HCT116 (cell line): ENCODE results near the gene S100A2. TPM values are rescaled to one million over a fixed set of nuclear protein-coding genes. Genes with fewer than 3 reads are reported as not detected.

Experiments used
- ATAC-seq: fragments of 200-7000 bp; cut with Tn5 transposase; 2 replicates; pipeline ENCODE4 v1.9.1; 2020; ENCODE audit warnings: mild to moderate bottlenecking, moderate library complexity
- BruUV-seq: library from RNA; stranded (reverse); fragments of 400-500 nt; replicated peaks from 2 replicates; lab custom pipeline; 2021; lab: Mats Ljungman, UMichigan
- CTCF ChIA-PET: fragments of 300-600 bp; sonication (Branson Sonifier 250); formaldehyde crosslinking; loops from one replicate; lab custom pipeline; 2021; ENCODE audit warnings: antibody characterized with exemption; lab: Charles Lee
- POLR2A ChIA-PET: fragments of 300-600, 350-600 bp; sonication (Branson Sonifier 250); formaldehyde crosslinking; loops from one replicate; lab custom pipeline; 2021; ENCODE audit warnings: antibody characterized with exemption; lab: Charles Lee
- RAD21 ChIA-PET, 2 experiments: fragments of 300-600 bp; sonication (Branson Sonifier 250); formaldehyde crosslinking; loops; one replicate each; lab custom pipeline; 2023; ENCODE audit warnings: low total read pairs in 2 of 2; ENCODE audit not compliant: uncharacterized antibody in 2 of 2, unreplicated experiment in 2 of 2, low non-redundant PET in 1 of 2; lab: Charles Lee
- DNase-seq: peaks from one replicate; pipeline ENCODE4 v3.0.0-alpha.2; 2010; ENCODE audit warnings: low read depth, low spot score
- H2AFZ ChIP-seq: fragments of 200-600 bp; shearing (Covaris generic), sonication (generic); 2 replicates; pipeline ENCODE4 v1.6.1; 2017; ENCODE audit warnings: low read depth, mixed run types, mixed read lengths, antibody characterized with exemption, low read length; ENCODE audit not compliant: poor library complexity, severe bottlenecking
- H3K27ac ChIP-seq: 2 replicates; pipeline ENCODE4 v1.5.1; 2012; ENCODE audit warnings: low read depth, low read length
- H3K27me3 ChIP-seq: fragments of 200-600 bp; sonication (generic); 2 replicates; pipeline ENCODE4 v1.6.1; 2016; ENCODE audit warnings: mixed run types, low read length, mixed read lengths; ENCODE audit not compliant: insufficient read depth
- H3K36me3 ChIP-seq, 2 experiments: fragments of 200-500 bp in 1 of 2; fragments of 200-600 bp in 1 of 2; sonication (Bioruptor generic) in 1 of 2; sonication (generic) in 1 of 2; 2 replicates each; pipeline versions ENCODE4 v1.5.1 to v1.6.1; 2014 to 2016; ENCODE audit warnings: low read length in 2 of 2, inconsistent platforms in 1 of 2, mixed read lengths in 1 of 2, mixed run types in 1 of 2; ENCODE audit not compliant: insufficient read depth in 2 of 2, control insufficient read depth in 1 of 2
- H3K4me1 ChIP-seq, 2 experiments: fragments of 200-600 bp in 1 of 2; sonication (generic) in 1 of 2; 2 replicates each; pipeline versions ENCODE4 v1.5.1 to v1.6.1; 2012 to 2017; ENCODE audit warnings: low read length in 2 of 2, inconsistent platforms in 1 of 2, mild to moderate bottlenecking in 1 of 2, mixed read lengths in 1 of 2, mixed run types in 1 of 2, moderate library complexity in 1 of 2; ENCODE audit not compliant: insufficient read depth in 2 of 2, control insufficient read depth in 1 of 2
- H3K4me2 ChIP-seq: fragments of 200-600 bp; sonication (generic); 2 replicates; pipeline ENCODE4 v1.6.1; 2017; ENCODE audit warnings: mixed run types, low read length, mixed read lengths
- H3K4me3 ChIP-seq, 2 experiments: fragments of 200-600 bp in 1 of 2; sonication (generic) in 1 of 2; replicated peaks in 1 of 2; 2 replicates each; pipeline ENCODE4 v1.5.1; 2011 to 2016; ENCODE audit warnings: low read length in 2 of 2, control low read depth in 1 of 2, low read depth in 1 of 2, mild to moderate bottlenecking in 1 of 2, mixed read lengths in 1 of 2, mixed run types in 1 of 2
- H3K79me2 ChIP-seq: fragments of 200-600 bp; sonication (generic); 2 replicates; pipeline ENCODE4 v1.6.1; 2017; ENCODE audit warnings: mild to moderate bottlenecking, mixed run types, low read length, moderate library complexity, mixed read lengths; ENCODE audit not compliant: insufficient read depth
- H3K9ac ChIP-seq: fragments of 200-600 bp; sonication (generic); 2 replicates; pipeline ENCODE4 v1.6.1; 2016; ENCODE audit warnings: low read length, mixed read lengths
- H3K9me2 ChIP-seq: fragments of 200-600 bp; sonication (generic), shearing (Covaris generic); 2 replicates; pipeline ENCODE4 v1.6.1; 2017; ENCODE audit warnings: mixed run types, mild to moderate bottlenecking, moderate library complexity; ENCODE audit not compliant: insufficient read depth
- H3K9me3 ChIP-seq, 2 experiments: fragments of 200-500 bp in 1 of 2; fragments of 200-600 bp in 1 of 2; sonication (Bioruptor generic) in 1 of 2; sonication (generic) in 1 of 2; 2 replicates each; pipeline ENCODE4 v1.6.1; 2014 to 2017; ENCODE audit warnings: low read length in 2 of 2, mixed read lengths in 2 of 2, inconsistent platforms in 1 of 2, low read depth in 1 of 2, mild to moderate bottlenecking in 1 of 2, mixed run types in 1 of 2, moderate library complexity in 1 of 2; ENCODE audit not compliant: control insufficient read depth in 1 of 2, insufficient read depth in 1 of 2
- H4K20me1 ChIP-seq: fragments of 200-600 bp; sonication (generic), shearing (Covaris generic); 2 replicates; pipeline ENCODE4 v1.6.1; 2017; ENCODE audit warnings: mixed run types, mild to moderate bottlenecking, moderate library complexity; ENCODE audit not compliant: insufficient read depth
- CBX3 ChIP-seq: IDR thresholded peaks from 2 replicates; pipeline ENCODE4 v1.6.1; 2012; ENCODE audit warnings: low read depth
- CEBPB ChIP-seq: IDR thresholded peaks from 2 replicates; pipeline ENCODE4 v1.6.1; 2012; ENCODE audit warnings: low read depth
- CTCF ChIP-seq, 3 experiments: fragments of 200-600 bp in 1 of 3; sonication (generic) in 1 of 3; IDR thresholded peaks in 2 of 3; conservative IDR thresholded peaks in 1 of 3; 2 replicates each; pipeline ENCODE4 v1.5.1; 2012 to 2017; ENCODE audit warnings: low read depth in 2 of 3, low read length in 2 of 3, antibody characterized with exemption in 1 of 3, borderline replicate concordance in 1 of 3, control low read depth in 1 of 3, mild to moderate bottlenecking in 1 of 3, mixed read lengths in 1 of 3, mixed run types in 1 of 3, moderate library complexity in 1 of 3; ENCODE audit not compliant: insufficient read depth in 1 of 3
- ELF1 ChIP-seq: IDR thresholded peaks from 2 replicates; pipeline ENCODE4 v1.6.1; 2012; ENCODE audit warnings: low read depth, borderline replicate concordance
- EZH2 ChIP-seq: fragments of 200-600 bp; sonication (generic); IDR thresholded peaks from 2 replicates; pipeline ENCODE4 v1.6.1; 2017; ENCODE audit warnings: antibody characterized with exemption, mixed run types
- EZH2phosphoT487 ChIP-seq: fragments of 200-600 bp; IDR thresholded peaks from 2 replicates; pipeline ENCODE4 v1.6.1; 2018; ENCODE audit warnings: antibody characterized with exemption, borderline replicate concordance
- FOSL1 ChIP-seq: IDR thresholded peaks from 2 replicates; pipeline ENCODE4 v1.6.1; 2012; ENCODE audit warnings: low read depth
- POLR2A ChIP-seq: IDR thresholded peaks from 2 replicates; pipeline ENCODE4 v1.7.0; 2011; ENCODE audit warnings: borderline replicate concordance; ENCODE audit not compliant: insufficient read depth, insufficient read length; ENCODE audit errors: extremely low read depth
- POLR2AphosphoS5 ChIP-seq: IDR thresholded peaks from 2 replicates; pipeline ENCODE4 v1.6.1; 2011; ENCODE audit warnings: mild to moderate bottlenecking, low read depth, low read length, moderate library complexity
- RAD21 ChIP-seq: IDR thresholded peaks from 2 replicates; pipeline ENCODE4 v1.6.1; 2012; ENCODE audit warnings: low read depth, mild to moderate bottlenecking
- SIN3A ChIP-seq: IDR thresholded peaks from 2 replicates; pipeline ENCODE4 v1.6.1; 2012; ENCODE audit warnings: low read depth
- SRF ChIP-seq: IDR thresholded peaks from 2 replicates; pipeline ENCODE4 v1.6.1; 2012; ENCODE audit warnings: low read depth
- YY1 ChIP-seq: IDR thresholded peaks from 2 replicates; pipeline ENCODE4 v1.6.1; 2011; ENCODE audit warnings: low read length, low read depth, moderate library complexity, mild to moderate bottlenecking; ENCODE audit not compliant: insufficient replicate concordance; ENCODE audit errors: extremely low read depth
- intact Hi-C: fragments of 100-400 bp; cut with micrococcal nuclease; formaldehyde crosslinking; loops from 2 replicates; pipeline ENCODE4 v1.10.0; 2022
- total RNA-seq: library from RNA; stranded (reverse); gene quantifications from one replicate; pipeline ENCODE4 v1.2.1, GENCODE V29; 2021; ENCODE audit not compliant: unreplicated experiment
- TF ChIP-seq, protein P1 (sequence below): IDR thresholded peaks from 2 replicates; pipeline ENCODE4 v1.6.1; 2012; ENCODE audit warnings: low read depth
- TF ChIP-seq, protein P2 (sequence below): IDR thresholded peaks from 2 replicates; pipeline ENCODE4 v1.6.1; 2011; ENCODE audit warnings: mild to moderate bottlenecking, low read length, moderate library complexity; ENCODE audit not compliant: insufficient replicate concordance; ENCODE audit errors: extremely low read depth
- TF ChIP-seq, protein P3 (sequence below): IDR thresholded peaks from 2 replicates; pipeline ENCODE4 v1.6.1; 2012

Gene S100A2
- total RNA-seq, 1 experiment from 2014 or later: 24.8 TPM

DNA sequence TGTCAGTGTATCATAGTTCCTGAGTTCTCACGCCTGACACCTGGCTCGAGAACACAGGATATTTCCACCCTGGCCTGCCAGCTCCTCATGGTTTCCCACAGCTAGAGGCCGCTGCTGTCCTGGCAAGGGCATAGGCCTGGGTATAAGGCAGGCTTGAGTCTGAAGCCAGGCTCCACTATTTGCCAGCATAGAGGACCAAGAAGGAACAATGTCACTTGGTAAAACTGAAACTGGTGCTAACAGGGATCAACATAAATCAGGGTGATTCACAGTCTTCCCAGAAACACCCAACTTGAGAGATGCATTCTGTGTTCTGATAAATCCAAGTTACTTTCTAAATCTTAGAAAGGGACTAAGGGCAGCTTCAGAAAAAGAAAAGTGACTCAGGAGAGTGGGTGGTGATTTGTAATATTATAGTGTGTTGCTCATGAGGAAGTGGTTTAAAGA is 6.9 kb upstream of the S100A2 start:
- H3K4me2 ChIP-seq: peak overlapping the region; percentile 62
- BruUV-seq: no TSS peak
- H3K9me2 ChIP-seq: no peaks in the 10 kb centered on the region

More for the DNA sequence above, 6.9 kb upstream of the S100A2 start:
- ChIA-PET RAD21 (interaction anchor here (0.7 to 1.9 kb wide), 9 partner anchors 38 to 62 kb away, joined by 3 to 8 read pairs (median 4); partner anchors contain the start of genes CHTOP (in 2 of the 2), S100A13 (in 2 of the 2), S100A14 (in 1 of the 2) and S100A16 (in 1 of the 2)), POLR2A (interaction anchor here (0.8 to 4.2 kb wide), 12 partner anchors 8 to 418 kb away, joined by 3 to 38 read pairs (median 7); partner anchors contain the start of genes CHTOP, ILF2, RPS27 and S100A13), CTCF (interaction anchor here (0.6 to 3.6 kb wide), 32 partner anchors 9 to 221 kb away, joined by 3 to 33 read pairs (median 4); partner anchors contain the start of genes CHTOP, S100A1, S100A13 and S100A14)
- Histone ChIP-seq H2AFZ (no peak overlapping the region), H3K27me3 (no peaks in the 10 kb centered on the region), H4K20me1 (no peaks in the 10 kb centered on the region), H3K9ac (peak overlapping the region; percentile 43), H3K79me2 (no peaks in the 10 kb centered on the region), H3K4me3 (peak overlapping the region in 1 of 2 experiments; percentile 20; a peak in 1 of 4 replicates), H3K36me3 (no peaks in the 10 kb centered on the region), H3K9me3 (no peaks in the 10 kb centered on the region), H3K27ac (peak overlapping the region; percentile 57), H3K4me1 (peaks cover 32 to 53% of the 10 kb centered on the region in 2 experiments)
- no peak for TF ChIP-seq CEBPB
- TF ChIP-seq CTCF (IDR thresholded peaks at IDR 0.05 in 2 of 3, conservative IDR thresholded peaks at IDR 0.05 in 1 of 3; ENCODE audit: borderline replicate concordance in 1 of 3, insufficient read depth in 1 of 3, low read depth in 2 of 3, low read length in 2 of 3): peak in 2 of 3 experiments; percentile 91 to 97; a peak in 4 of 6 replicates
- no peak for TF ChIP-seq FOSL1
- TF ChIP-seq, protein P1, sequence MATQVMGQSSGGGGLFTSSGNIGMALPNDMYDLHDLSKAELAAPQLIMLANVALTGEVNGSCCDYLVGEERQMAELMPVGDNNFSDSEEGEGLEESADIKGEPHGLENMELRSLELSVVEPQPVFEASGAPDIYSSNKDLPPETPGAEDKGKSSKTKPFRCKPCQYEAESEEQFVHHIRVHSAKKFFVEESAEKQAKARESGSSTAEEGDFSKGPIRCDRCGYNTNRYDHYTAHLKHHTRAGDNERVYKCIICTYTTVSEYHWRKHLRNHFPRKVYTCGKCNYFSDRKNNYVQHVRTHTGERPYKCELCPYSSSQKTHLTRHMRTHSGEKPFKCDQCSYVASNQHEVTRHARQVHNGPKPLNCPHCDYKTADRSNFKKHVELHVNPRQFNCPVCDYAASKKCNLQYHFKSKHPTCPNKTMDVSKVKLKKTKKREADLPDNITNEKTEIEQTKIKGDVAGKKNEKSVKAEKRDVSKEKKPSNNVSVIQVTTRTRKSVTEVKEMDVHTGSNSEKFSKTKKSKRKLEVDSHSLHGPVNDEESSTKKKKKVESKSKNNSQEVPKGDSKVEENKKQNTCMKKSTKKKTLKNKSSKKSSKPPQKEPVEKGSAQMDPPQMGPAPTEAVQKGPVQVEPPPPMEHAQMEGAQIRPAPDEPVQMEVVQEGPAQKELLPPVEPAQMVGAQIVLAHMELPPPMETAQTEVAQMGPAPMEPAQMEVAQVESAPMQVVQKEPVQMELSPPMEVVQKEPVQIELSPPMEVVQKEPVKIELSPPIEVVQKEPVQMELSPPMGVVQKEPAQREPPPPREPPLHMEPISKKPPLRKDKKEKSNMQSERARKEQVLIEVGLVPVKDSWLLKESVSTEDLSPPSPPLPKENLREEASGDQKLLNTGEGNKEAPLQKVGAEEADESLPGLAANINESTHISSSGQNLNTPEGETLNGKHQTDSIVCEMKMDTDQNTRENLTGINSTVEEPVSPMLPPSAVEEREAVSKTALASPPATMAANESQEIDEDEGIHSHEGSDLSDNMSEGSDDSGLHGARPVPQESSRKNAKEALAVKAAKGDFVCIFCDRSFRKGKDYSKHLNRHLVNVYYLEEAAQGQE: no peak
- no peak for TF ChIP-seq SRF
- TF ChIP-seq CBX3: no peak
- no peak for TF ChIP-seq RAD21
- no peak for TF ChIP-seq EZH2phosphoT487
- peak; percentile 58 for TF ChIP-seq YY1
- TF ChIP-seq POLR2A: no peak
- no peak for TF ChIP-seq SIN3A
- no peak for TF ChIP-seq ELF1
- TF ChIP-seq, protein P2, sequence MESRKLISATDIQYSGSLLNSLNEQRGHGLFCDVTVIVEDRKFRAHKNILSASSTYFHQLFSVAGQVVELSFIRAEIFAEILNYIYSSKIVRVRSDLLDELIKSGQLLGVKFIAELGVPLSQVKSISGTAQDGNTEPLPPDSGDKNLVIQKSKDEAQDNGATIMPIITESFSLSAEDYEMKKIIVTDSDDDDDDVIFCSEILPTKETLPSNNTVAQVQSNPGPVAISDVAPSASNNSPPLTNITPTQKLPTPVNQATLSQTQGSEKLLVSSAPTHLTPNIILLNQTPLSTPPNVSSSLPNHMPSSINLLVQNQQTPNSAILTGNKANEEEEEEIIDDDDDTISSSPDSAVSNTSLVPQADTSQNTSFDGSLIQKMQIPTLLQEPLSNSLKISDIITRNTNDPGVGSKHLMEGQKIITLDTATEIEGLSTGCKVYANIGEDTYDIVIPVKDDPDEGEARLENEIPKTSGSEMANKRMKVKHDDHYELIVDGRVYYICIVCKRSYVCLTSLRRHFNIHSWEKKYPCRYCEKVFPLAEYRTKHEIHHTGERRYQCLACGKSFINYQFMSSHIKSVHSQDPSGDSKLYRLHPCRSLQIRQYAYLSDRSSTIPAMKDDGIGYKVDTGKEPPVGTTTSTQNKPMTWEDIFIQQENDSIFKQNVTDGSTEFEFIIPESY: no peak
- TF ChIP-seq EZH2: no peak
- TF ChIP-seq, protein P3, sequence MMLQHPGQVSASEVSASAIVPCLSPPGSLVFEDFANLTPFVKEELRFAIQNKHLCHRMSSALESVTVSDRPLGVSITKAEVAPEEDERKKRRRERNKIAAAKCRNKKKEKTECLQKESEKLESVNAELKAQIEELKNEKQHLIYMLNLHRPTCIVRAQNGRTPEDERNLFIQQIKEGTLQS: no peak
- 0 out of 2 replicates have a peak, but pooled peaks have one; percentile 18 for TF ChIP-seq POLR2AphosphoS5
- intact Hi-C loops: loop anchor here (1.0 to 2.0 kb wide), 5 partner anchors 44 to 414 kb away; partner anchors contain the start of genes RAB13, S100A13 and S100A14
- ATAC-seq (peak; percentile 82), DNase-seq (peak; percentile 84)
